DMS153 treated with DMSO at 0.1 percent for 48 hours (cell line): Measurements from ENCODE around the gene RUFY1.
"Not testable (repeated sequence)": the region's sequence is repeated elsewhere in the genome, so short reads cannot be mapped to it uniquely, and the experiment has no call there.

Experiments
- DNase-seq: peaks from one replicate; lab custom pipeline; 2025; ENCODE audit not compliant: unreplicated experiment; lab: John Stamatoyannopoulos, UW

Gene RUFY1

DNA sequence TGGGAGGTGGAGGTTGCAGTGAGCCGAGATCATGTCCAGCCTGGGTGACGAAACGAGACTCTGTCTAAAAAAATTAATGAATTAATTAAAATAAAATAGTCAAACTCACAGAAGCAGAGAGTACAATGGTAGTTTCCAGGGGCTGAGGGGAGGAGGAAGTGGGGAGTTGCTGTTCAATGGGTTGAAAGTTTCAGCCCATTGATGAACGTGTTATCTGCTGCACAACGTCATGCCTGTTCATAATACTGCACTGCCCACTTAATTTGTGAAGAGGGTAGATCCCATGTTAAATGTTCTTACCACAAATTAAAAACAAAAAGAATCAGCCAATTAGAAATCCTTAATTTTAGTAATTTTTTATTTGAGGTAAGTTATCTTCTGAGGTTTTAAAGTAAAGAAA, 16.4 kb upstream of the RUFY1 start:
- no peak for DNase-seq

- no peak for DNase-seq
Observed at GRCh38 chr5:179534431-179534830, 15.9 kb upstream of the RUFY1 start.

- no peak for DNase-seq
Observed at GRCh38 chr5:179536676-179537075, 13.7 kb upstream of the RUFY1 start.

DNA sequence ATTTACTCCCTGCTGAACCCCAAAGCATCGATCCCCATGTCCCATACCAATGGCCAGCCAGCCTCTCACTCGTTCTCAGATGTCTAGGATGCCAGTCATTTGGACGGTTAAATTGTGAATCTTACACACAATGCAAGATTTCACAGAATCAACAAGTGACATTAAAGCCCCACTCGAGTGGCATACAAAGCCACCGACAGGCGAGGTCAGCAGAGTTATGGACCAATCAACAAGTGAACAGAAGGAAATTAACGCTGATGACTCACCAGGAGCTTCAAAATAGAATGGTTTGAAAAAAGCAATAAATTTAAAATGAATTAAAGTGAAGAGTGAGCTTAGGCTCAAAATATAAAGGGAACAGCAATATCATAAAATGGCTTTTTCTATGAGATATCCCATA, 8.2 kb upstream of the RUFY1 start:
- DNase-seq, result no peak

GRCh38 chr5:179543275-179543674, 7.1 kb upstream of the RUFY1 start:
- not testable (repeated sequence) for DNase-seq

- no peak for DNase-seq
Observed at GRCh38 chr5:179553006-179553405, 2.7 kb downstream of the RUFY1 start.

GRCh38 chr5:179553875-179554274, 3.5 kb downstream of the RUFY1 start:
- no peak for DNase-seq

GRCh38 chr5:179554981-179555380, 4.6 kb downstream of the RUFY1 start:
- DNase-seq, result no peak

GRCh38 chr5:179558261-179558799, 8.0 kb downstream of the RUFY1 start:
- not testable (repeated sequence) for DNase-seq

GRCh38 chr5:179558932-179559283, 8.6 kb downstream of the RUFY1 start:
- no peak for DNase-seq

- DNase-seq, result peak; percentile 82
Observed at GRCh38 chr5:179559284-179560252, 9.2 kb downstream of the RUFY1 start.

GRCh38 chr5:179564526-179564925, 14.2 kb downstream of the RUFY1 start:
- no peak for DNase-seq

DNA sequence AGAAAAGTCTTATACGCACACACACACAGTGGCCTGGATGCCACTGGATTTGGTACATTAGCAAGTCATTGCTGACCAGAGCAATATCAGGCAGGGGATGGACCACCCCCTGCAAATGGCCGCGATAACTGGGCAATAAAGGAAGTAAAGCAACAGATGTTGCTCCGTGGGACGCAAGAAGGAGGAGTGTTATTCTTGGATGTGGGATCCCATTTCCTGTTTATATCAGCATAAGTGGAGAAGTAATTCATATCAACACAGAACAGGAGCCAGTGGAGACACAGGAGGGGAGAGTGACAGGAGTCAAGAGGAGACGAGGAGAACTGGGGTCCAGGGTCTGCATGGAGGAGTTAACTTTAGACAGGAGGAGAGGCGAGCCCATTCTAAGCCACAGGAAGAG, 18.4 kb downstream of the RUFY1 start:
- no peak for DNase-seq

- DNase-seq, result no peak
Observed at GRCh38 chr5:179572386-179572785, 22.0 kb downstream of the RUFY1 start.

DNA sequence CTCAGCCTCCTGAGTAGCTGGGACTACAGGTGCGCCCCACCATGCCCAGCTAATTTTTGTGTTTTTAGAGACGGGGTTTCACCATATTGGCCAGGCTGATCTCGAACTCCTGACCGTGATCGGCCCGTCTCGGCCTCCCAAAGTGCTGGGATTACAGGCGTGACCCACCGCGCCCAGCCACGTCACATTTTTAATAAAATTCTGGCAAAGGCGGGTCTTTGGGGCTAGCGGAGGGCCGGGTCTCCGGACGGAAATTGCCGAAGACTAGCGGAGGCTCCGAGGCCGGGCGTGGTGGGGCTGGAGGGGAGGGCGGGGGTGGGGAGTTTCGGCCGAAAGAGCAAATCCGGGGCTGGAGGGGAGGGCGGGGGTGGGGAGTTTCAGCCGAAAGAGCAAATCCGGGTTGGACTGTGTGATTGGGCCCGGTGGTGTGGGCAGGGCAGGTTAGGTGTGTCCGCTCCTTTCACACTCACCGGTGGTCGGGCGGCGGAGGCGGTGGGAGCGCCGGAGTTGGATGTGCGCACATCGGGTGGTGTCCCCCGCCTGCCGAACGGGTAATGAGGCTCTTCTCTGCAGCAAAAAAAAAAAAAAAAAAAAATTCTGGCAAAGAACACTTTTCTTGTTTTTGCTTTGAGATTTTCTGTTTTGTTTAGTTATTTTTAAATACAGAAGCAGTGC, 27.1 kb downstream of the RUFY1 start:
- DNase-seq, result no peak

- no peak for DNase-seq
Observed at GRCh38 chr5:179585941-179586401, 35.6 kb downstream of the RUFY1 start.

DNA sequence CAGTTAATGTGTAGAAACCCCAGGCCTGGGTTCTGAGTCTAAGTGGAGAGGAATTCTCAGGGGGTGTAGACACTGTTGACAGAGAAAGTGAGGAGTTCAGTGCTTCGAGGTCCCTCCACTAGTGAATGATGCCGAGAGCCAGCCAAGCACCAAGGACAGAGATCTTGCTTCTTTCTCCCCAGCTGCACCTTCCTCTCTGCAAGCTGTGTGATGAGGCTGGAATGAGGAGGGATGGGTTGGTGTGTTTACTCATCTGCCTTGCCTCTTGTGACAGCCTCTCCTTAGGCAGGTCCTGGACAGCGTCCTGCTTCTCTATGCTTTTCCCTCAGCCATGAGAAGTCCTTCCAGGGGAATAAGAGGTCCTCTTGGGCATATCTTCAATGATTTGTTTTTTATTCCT, 37.8 kb downstream of the RUFY1 start:
- DNase-seq, result no peak

- DNase-seq, result no peak
Observed at GRCh38 chr5:179595916-179596315, 45.6 kb downstream of the RUFY1 start.

GRCh38 chr5:179596421-179596820, 46.1 kb downstream of the RUFY1 start:
- DNase-seq, result no peak

DNA sequence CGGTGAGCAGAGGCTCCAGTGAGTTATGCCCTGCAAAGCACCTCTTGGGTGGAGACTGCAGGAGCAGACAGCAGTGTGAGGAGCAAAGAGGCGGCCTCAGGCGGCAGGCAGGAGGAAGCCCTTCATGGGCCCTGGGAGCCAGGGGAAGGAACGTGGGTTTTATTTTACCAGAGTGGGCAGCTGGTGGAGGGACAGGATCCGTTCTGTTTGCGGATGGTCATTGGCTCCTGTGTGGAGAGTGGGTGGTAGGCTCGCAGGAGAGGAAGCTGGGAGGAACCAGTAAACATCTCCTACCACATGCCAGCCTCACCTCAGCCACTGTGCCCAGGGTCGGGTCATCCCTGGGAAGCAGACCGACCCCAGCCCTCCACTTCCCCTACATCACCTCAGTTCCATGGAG, 48.7 kb downstream of the RUFY1 start:
- no peak for DNase-seq

DNA sequence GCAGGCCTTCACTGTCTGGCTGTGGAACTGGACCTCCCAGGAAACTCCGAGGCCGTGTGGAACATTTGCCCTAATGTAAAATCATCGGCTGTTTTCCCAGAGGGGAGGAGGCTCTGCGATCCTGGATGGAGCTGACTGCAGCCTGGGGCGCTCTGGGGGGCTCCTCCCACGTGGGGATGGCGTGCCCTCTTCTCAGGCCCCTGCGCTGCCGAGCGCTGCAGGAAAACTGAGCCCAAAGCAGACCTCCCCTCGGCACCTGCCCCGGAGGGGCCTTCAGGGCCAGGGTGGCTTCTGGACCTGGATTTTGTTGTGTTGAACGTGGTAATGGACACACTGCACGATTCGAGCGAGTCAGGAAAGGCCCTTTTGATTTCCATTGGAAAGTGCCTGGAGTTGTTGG, 49.2 kb downstream of the RUFY1 start:
- DNase-seq, result no peak

DNA sequence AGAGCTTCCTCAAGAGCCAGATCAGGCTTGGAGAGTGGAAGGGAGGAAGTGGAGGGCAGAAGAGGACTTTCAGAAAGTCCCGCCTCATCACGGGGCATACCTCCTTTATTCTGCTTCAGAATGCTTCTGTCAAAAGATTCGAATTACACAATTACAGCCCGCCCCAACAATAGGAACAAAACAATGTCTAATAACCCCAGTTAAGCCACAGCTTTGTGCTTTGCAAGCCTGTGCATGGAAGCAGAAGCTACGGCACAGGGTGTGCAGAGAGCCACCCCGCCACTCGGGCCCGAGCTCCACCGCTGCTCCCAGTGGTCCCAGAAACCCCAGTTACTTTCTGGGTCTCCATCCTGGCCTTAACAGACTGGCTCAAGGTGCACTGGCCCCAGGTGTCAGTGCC, 49.6 kb downstream of the RUFY1 start:
- no peak for DNase-seq
